GM18520 (cell line): ENCODE measurements around the gene ACY1.
"Not testable (repeated sequence)": the region's sequence is repeated elsewhere in the genome, so short reads cannot be mapped to it uniquely, and the experiment has no call there.

ENCODE experiments used
- ATAC-seq: cut with Tn5 transposase; IDR thresholded peaks from one replicate; pipeline ENCODE4 v1.9.1; 2021; ENCODE audit not compliant: unreplicated experiment

ACY1 gene

GRCh38 chr3:51980253-51980652 is 3.1 kb upstream of the ACY1 start:
- ATAC-seq, result no peak

GRCh38 chr3:51982352-51982837 is 940 bp upstream of the ACY1 start:
- peak; percentile 27 for ATAC-seq

- ATAC-seq, result no peak
These were observed 388 bp downstream of the ACY1 start for GRCh38 chr3:51983578-51984268.

DNA sequence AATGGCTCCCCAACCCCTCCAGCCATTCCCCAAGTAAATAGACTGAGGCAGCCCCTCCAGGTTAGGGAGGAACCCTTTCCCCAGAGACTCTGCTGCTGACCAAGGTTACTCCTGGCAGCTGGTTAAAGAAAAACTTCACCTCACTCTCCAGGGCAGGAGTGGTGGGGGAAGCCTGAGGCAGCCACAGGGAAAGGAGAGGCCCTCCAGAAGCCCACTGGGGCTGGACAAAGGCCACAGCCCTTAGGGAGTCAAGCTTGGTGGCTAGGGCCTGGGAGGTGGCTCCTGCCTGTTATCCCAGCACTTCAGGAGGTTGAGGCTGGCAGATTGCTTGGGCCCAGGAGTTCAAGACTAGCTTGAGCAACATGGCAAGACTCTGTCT is 923 bp downstream of the ACY1 start:
- ATAC-seq, result no peak

DNA sequence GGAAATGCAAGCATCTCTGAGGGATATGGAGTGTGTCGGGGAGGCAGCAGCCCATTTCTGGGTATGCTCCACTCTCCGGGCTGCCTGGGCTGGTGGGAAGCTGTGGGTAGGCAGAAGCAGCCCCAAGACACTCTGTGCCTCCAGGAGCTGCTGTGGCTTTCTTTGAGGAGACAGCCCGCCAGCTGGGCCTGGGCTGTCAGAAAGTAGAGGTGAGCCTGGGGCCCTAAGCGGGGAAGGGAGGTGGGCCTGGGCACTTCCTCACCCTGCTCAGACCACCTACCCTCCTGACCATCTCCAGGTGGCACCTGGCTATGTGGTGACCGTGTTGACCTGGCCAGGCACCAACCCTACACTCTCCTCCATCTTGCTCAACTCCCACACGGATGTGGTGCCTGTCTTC is 1.7 kb downstream of the ACY1 start:
- ATAC-seq, result no peak

DNA sequence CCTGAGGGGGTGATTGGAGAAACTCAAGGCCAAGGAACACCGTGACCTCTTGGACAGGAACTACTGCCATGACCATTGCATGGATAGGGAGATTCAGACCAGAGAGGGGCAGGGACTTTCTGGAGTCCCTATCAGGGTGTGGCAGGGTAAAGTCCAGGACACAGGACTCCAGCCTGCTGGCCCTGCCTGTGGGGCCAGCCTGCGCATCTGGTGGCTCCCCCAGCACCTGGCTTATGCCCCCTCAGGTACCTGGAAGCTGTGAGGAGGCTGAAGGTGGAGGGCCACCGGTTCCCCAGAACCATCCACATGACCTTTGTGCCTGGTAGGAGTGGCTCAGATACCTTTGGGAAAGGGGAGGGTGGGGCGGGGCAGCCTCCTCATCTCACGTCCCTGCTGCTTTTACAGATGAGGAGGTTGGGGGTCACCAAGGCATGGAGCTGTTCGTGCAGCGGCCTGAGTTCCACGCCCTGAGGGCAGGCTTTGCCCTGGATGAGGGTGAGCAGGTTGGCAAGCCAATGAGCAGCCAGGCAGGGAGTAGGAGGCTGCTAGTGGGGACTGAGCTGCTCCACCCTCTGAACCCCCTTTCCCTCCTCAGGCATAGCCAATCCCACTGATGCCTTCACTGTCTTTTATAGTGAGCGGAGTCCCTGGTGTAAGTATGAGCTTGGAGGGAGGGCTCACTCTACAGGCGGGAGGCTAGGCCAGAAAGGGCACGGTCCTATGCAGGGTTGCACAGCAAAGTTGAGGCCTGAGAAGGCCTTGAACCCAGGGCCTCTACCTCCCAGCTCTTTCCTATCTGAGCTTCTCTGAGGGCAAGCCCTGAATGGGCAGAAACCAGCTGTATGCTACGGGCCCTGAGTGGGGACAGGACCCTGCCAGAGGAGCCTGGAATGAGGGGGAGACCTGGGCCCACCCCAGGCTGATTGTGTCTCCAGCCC is 2.9 kb downstream of the ACY1 start:
- ATAC-seq, result no peak

DNA sequence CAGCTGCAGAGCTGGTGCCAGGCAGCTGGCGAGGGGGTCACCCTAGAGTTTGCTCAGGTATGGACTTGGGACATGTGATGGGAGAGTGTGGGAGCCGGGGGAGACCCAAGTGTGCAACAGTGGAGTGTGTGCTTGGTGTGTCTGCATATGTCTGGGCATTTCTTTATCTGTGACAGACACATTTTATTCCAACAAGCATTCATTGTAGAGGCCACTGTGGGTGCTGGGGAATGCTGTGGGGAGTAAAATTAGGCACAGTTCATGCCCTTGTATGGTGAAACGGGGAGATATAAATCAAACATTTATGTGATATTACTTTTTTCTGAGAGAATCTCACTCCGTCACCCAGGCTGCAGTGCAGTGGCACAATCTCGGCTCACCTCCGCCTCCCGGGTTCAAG is 4.2 kb downstream of the ACY1 start:
- no peak for ATAC-seq

GRCh38 chr3:51988286-51989146 is 5.2 kb downstream of the ACY1 start:
- ATAC-seq, result no peak

DNA sequence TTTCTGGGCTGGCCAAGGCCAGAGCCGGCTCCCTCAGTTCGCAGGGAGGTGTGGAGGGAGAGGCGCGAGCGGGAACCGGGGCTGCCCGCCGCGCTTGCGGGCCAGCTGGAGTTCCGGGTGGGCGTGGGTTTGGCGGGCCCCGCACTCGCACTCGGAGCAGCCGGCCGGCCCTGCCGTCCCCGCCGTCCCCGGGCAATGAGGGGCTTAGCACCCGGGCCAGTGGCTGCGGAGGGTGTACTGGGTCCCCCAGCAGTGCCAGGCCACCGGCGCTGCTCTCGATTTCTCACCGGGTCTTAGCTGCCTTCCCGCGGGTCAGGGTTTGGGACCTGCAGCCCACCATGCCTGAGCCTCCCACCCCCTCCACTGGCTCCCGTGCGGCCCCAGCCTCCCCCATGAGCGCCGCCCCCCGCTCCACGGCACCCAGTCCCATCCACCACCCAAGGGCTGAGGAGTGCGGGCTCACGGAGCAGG is 7.2 kb downstream of the ACY1 start:
- ATAC-seq, result not testable (repeated sequence)

DNA sequence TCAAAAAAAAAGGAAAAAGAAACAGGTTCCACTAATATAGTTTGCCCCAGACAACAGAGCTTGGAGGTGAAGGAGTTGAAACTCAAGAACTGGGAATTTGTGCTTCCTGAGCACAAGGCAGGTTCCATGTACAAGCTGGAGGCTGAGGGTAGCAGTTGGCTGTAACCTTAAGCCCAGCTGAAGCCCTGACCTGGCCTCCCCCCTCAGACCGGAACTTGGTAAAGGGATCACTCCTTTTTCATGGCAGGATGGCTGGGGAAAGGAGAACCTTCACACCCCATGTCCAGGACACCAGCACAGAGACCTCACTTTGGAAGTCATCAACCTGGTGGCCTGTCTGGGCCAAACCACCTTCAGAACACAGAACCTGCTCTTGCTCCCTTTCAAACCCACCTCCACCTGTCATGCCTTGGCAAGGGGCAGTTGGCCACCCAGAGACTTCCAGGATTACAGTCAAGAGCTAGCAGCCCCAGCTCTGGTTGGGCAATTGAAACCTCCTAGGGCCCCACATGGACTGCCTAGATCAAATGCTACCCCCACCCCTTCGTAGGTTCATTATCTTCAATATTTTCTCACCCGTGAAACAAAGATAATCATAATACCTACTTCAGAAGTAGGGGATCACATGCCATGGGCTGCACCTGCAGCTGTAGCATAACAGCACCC is 8.8 kb downstream of the ACY1 start:
- no peak for ATAC-seq

DNA sequence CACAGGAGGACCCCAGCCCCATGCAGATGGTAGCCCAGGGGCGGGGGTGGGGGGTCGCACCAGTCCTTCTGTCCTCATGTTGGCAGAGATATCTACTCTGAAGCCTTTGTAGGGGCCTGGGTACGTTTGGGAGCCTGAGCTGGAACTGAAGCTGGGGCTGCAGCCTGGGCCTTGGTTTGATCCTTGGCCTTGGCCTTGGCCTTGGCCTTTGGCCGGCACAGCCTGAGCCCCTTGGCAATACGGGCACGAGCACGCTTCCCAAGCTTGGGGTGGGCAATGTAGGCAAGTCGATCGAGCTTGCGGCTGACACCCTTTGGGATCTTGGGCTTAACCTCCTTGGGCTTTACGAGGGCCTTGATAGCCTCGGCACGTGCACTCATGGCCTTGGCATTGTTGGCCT is 10.3 kb downstream of the ACY1 start:
- not testable (repeated sequence) for ATAC-seq

GRCh38 chr3:51994530-51994929 is 11.2 kb downstream of the ACY1 start:
- ATAC-seq, result no peak

GRCh38 chr3:51995346-51996163 is 12.2 kb downstream of the ACY1 start, which contains the start of gene RPL29:
TSS of gene RPL29 (minus strand) at chr3:51995895. CDS start at chr3:51995461, 434 bp downstream.
- peak; percentile 78 for ATAC-seq

DNA sequence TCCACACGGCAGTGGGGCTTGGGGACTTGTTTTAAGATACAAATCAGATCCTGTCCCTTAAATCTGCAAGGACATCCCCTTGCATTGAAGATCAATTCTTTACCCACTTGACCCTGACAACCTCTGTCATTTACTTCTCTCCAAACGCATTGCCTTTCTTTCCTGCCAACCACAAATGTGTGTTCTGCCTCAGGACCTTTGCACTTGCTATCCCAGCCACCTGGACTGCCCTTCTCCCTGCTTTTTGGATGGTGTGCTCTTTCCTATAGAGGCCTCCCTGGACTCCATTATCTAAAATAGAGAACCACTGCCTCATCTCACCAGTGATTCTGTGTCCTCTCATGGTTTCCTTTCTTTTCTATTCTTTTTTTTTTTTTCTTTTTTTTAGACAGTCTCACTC is 13.8 kb downstream of the ACY1 start:
- no peak for ATAC-seq

- no peak for ATAC-seq
These were observed 14.7 kb downstream of the ACY1 start for GRCh38 chr3:51997935-51998596.

DNA sequence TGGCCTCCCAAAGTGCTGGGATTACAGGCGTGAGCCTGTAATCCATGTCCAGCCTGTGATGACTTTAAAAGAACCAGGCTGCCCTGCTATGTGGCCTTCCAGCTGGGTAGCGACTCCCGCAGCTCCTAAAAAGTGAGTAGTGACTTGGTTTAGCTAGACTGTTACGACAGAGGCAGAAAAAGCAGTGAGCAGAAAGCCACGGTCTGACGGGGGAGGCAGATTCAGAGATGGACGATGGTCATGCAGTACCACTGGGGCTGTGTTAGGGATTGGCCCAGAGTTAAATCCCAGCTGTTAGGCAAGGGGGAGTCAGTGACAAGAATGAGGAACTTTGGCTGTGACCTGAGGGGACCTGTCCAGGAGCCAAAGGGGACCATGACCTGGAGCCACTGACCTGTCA is 15.4 kb downstream of the ACY1 start:
- ATAC-seq, result no peak

GRCh38 chr3:51999846-52000245 is 16.5 kb downstream of the ACY1 start:
- ATAC-seq, result no peak

GRCh38 chr3:52001443-52001974 is 18.2 kb downstream of the ACY1 start:
- ATAC-seq, result no peak

DNA sequence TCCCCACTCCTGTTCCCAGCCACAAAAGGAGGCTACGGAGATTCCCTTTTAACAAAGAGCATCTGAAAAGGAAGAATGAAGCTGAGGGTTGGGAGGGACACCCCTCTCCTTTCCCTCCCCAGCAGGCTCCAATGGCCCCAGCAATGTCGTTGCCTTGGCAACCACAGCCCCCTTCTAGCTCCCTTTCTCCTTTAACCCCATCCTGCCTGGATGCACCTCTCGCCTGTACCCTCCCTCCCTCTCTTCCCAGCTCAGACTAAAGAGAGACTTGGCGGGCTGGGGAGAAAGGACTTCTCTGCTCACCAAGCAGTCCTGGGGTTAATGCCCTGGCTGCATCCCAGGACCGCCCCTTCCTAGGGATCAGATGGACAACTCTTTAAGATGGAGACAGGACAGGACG is 19.4 kb downstream of the ACY1 start:
- no peak for ATAC-seq
